CD4-positive, alpha-beta T cell (primary cell): Measurements from ENCODE around the gene RERE. TPM values are rescaled to one million over a fixed set of nuclear protein-coding genes. Genes with fewer than 3 reads are reported as not detected.

ENCODE experiments used
- ATAC-seq: fragments of 200-7000 bp; cut with Tn5 transposase; one replicate; pipeline ENCODE4 v1.10.0; 2022; ENCODE audit warnings: mild to moderate bottlenecking; ENCODE audit not compliant: poor library complexity
- CTCF ChIA-PET: fragments of 350-600 bp; sonication (Branson Sonifier 250); formaldehyde crosslinking; loops from one replicate; lab custom pipeline; 2021; ENCODE audit warnings: antibody characterized with exemption, inconsistent platforms; lab: Charles Lee
- POLR2A ChIA-PET: fragments of 350-600 bp; sonication (Branson Sonifier 250); formaldehyde crosslinking; loops from one replicate; lab custom pipeline; 2021; ENCODE audit warnings: antibody characterized with exemption, inconsistent platforms; lab: Charles Lee
- DNase-seq, 14 experiments: peaks; one replicate each; pipeline ENCODE4 v3.0.0-alpha.2; 2013 to 2020; ENCODE audit warnings: mixed read lengths in 2 of 14
- H3K27ac ChIP-seq, 2 donors: one replicate each; pipeline versions ENCODE4 v1.5.1 to v1.7.0; 2013; ENCODE audit warnings: low read length in 2 of 2, low read depth in 1 of 2, mild to moderate bottlenecking in 1 of 2
- H3K27me3 ChIP-seq, 2 experiments: 1 replicate in 1 of 2; 2 replicates in 1 of 2; pipeline versions ENCODE4 v1.6.1 to v1.7.0; 2013; ENCODE audit warnings: low read length in 2 of 2, control low read depth in 1 of 2, mild to moderate bottlenecking in 1 of 2, moderate library complexity in 1 of 2; ENCODE audit not compliant: insufficient read depth in 2 of 2, control insufficient read depth in 1 of 2
- H3K36me3 ChIP-seq: one replicate; pipeline ENCODE4 v1.6.1; 2013; ENCODE audit warnings: low read length, control low read depth; ENCODE audit not compliant: insufficient read depth
- H3K4me1 ChIP-seq: one replicate; pipeline ENCODE4 v1.6.1; 2013; ENCODE audit warnings: low read length, control low read depth; ENCODE audit not compliant: insufficient read depth
- H3K4me3 ChIP-seq: one replicate; pipeline ENCODE4 v1.5.1; 2013; ENCODE audit warnings: mild to moderate bottlenecking, low read length, moderate library complexity
- H3K9me3 ChIP-seq, 2 experiments: 1 replicate in 1 of 2; 2 replicates in 1 of 2; pipeline versions ENCODE4 v1.6.1 to v1.7.0; 2013; ENCODE audit warnings: low read length in 2 of 2, mild to moderate bottlenecking in 2 of 2, control low read depth in 1 of 2, moderate library complexity in 1 of 2; ENCODE audit not compliant: control insufficient read depth in 1 of 2, insufficient read depth in 1 of 2
- H3K27ac Mint-ChIP-seq: one replicate; pipeline ENCODE4 v1.8.0; 2020; ENCODE audit warnings: mixed read lengths
- H3K27me3 Mint-ChIP-seq: one replicate; pipeline ENCODE4 v1.8.0; 2021; ENCODE audit warnings: mixed read lengths
- H3K36me3 Mint-ChIP-seq: one replicate; pipeline ENCODE4 v1.8.0; 2021; ENCODE audit warnings: low read depth, mixed read lengths
- H3K4me1 Mint-ChIP-seq: one replicate; pipeline ENCODE4 v1.8.0; 2021; ENCODE audit warnings: low read depth, mixed read lengths
- H3K4me3 Mint-ChIP-seq: one replicate; pipeline ENCODE4 v1.8.0; 2020; ENCODE audit warnings: mild to moderate bottlenecking, mixed read lengths
- H3K9me3 Mint-ChIP-seq: one replicate; pipeline ENCODE4 v1.8.0; 2020; ENCODE audit warnings: mixed read lengths
- CTCF ChIP-seq: fragments of 200-600 bp; IDR thresholded peaks from one replicate; pipeline ENCODE4 v1.8.0; 2022; ENCODE audit warnings: antibody characterized with exemption, mild to moderate bottlenecking
- intact Hi-C, 2 experiments: fragments of 100-400 bp; cut with DNase I in 1 of 2; cut with micrococcal nuclease in 1 of 2; formaldehyde crosslinking; loops; one replicate each; pipeline versions ENCODE4 v1.15.1 to v1.9.0; 2023 to 2025; cut with DNase I, micrococcal nuclease
- total RNA-seq, 174 experiments: library from RNA in 2 of 174; stranded (reverse) in 2 of 174; gene quantifications; one replicate each; pipeline ENCODE4 v1.2.3 and lab custom pipeline; 2021 to 2026

The RERE gene
- total RNA-seq, 2 experiments from 2014 or later = 78.4 to 84.0 TPM

DNA sequence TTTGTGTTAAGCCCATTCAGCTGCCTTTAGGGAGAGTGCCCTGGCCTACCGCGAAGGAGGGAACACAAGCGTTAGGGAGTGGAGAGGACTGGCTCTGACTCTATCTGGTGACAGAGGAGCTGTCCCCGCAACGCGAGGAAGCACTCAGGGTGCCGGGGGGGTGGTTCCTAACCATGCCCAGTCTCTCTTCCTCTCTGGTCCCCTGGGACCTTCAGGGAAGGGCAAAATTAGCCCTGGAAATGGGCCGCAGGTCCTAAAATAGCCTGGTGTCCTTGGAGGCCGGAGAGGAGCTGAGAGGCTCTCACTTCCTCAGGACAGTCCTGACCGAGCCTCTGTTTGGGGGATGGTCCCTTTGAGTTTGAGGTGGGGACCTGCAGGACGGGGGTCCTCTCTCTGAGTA, 493.7 kb downstream of the RERE start:
- ATAC-seq = no peak
- H3K27ac Mint-ChIP-seq = no peak overlapping the region
- H3K27me3 Mint-ChIP-seq = no peaks in the 10 kb centered on the region
- no peak for TF ChIP-seq CTCF
- Histone ChIP-seq H3K4me3 (no peak overlapping the region), H3K4me1 (peaks cover under 1% of the 10 kb centered on the region), H3K9me3 (no peaks in the 10 kb centered on the region), H3K27ac (no peak overlapping the region), H3K36me3 (no peaks in the 10 kb centered on the region), H3K27me3 (no peaks in the 10 kb centered on the region)
- H3K4me3 Mint-ChIP-seq = no peak overlapping the region
- no peaks in the 10 kb centered on the region for H3K36me3 Mint-ChIP-seq
- no peak for DNase-seq
- no peaks in the 10 kb centered on the region for H3K9me3 Mint-ChIP-seq
- H3K4me1 Mint-ChIP-seq = peaks cover under 1% of the 10 kb centered on the region
- intact Hi-C loops = no loop called here
- ChIA-PET POLR2A (no interaction called here), CTCF (interaction anchor here (1.4 kb wide), 1 partner anchor 10 kb away, joined by 4 read pairs; no protein-coding TSS in a partner anchor)

DNA sequence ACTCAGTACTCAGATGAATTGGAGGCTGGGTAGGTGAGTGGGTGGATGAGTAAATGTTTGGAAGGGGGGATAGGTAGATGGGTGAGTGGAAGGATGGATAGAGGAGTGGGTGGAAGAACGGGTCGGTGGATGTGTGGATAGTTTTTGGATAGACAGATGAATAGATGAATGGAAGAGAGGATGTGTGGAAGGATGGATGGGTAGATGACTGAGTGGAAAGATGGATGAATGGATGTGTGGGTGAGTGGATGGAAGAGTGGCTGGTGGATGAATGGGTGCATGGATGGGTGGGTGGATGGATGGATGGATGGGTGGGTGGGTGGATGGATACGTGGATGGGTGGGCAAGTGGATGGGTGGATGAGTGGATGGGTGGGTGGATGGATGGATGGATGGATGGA, 495.8 kb downstream of the RERE start:
- Mint-ChIP-seq H3K27ac (no peak overlapping the region), H3K36me3 (no peaks in the 10 kb centered on the region), H3K4me3 (no peak overlapping the region), H3K27me3 (no peaks in the 10 kb centered on the region), H3K9me3 (no peaks in the 10 kb centered on the region), H3K4me1 (peaks cover 6% of the 10 kb centered on the region)
- no peak overlapping the region for H3K4me3 ChIP-seq
- H3K36me3 ChIP-seq = no peaks in the 10 kb centered on the region
- ChIA-PET CTCF (no interaction called here), POLR2A (no interaction called here)
- DNase-seq = no peak
- no peak for ATAC-seq
- H3K27me3 ChIP-seq = peaks cover 0 to under 1% of the 10 kb centered on the region in 2 experiments
- intact Hi-C loops = no loop called here
- no peak for TF ChIP-seq CTCF
- H3K27ac ChIP-seq = no peak overlapping the region
- no peaks in the 10 kb centered on the region for H3K9me3 ChIP-seq
- H3K4me1 ChIP-seq = peaks cover 14% of the 10 kb centered on the region

- Histone ChIP-seq H3K4me1 (peaks cover 29% of the 10 kb centered on the region), H3K9me3 (no peaks in the 10 kb centered on the region), H3K27ac (no peak overlapping the region), H3K27me3 (peaks cover 17 to 21% of the 10 kb centered on the region in 2 experiments), H3K36me3 (no peaks in the 10 kb centered on the region), H3K4me3 (peak overlapping the region; percentile 67)
- H3K4me3 Mint-ChIP-seq = peak overlapping the region; percentile 84
- CTCF ChIA-PET = interaction anchor here (1.1 to 1.7 kb wide), 2 partner anchors 286 to 303 kb away, joined by 3 to 6 read pairs; no protein-coding TSS in a partner anchor
- no peaks in the 10 kb centered on the region for H3K36me3 Mint-ChIP-seq
- H3K4me1 Mint-ChIP-seq = peaks cover 17% of the 10 kb centered on the region
- TF ChIP-seq CTCF = no peak
- peak in 2 of 14 experiments; percentile 10 to 33 for DNase-seq
- peak; percentile 11 for ATAC-seq
- H3K27me3 Mint-ChIP-seq = peaks cover 23% of the 10 kb centered on the region
- intact Hi-C loops = loop anchor here in 1 of 2 experiments (1.0 kb wide), 1 partner anchor 292 kb away; the partner anchor contains the start of gene ERRFI1
- H3K27ac Mint-ChIP-seq = peak overlapping the region; percentile 49
- POLR2A ChIA-PET = interaction anchor here (0.7 to 1.6 kb wide), 3 partner anchors 294 to 369 kb away, joined by 3 to 4 read pairs (median 3); no protein-coding TSS in a partner anchor
- H3K9me3 Mint-ChIP-seq = no peaks in the 10 kb centered on the region
Measured at GRCh38 chr1:8318436-8318835, 499.0 kb downstream of the RERE start.
